IMR-90 (cell line): ENCODE results near the gene XCL1. TPM values are rescaled to one million over a fixed set of nuclear protein-coding genes. Genes with fewer than 3 reads are reported as not detected.

Source experiments
- ATAC-seq: fragments of 200-7000 bp; cut with Tn5 transposase; 2 replicates; pipeline ENCODE4 v1.9.1; 2020; ENCODE audit warnings: low read depth, mild to moderate bottlenecking, moderate library complexity
- BruUV-seq: library from RNA; stranded (reverse); fragments of 400-500 nt; replicated peaks from 2 replicates; lab custom pipeline; 2021; lab: Mats Ljungman, UMichigan
- CTCF ChIA-PET: fragments of 300-600 bp; formaldehyde crosslinking; extraction: SDS; loops from one replicate; lab custom pipeline; 2021; ENCODE audit warnings: antibody characterized with exemption; lab: Yijun Ruan, JAX
- POLR2A ChIA-PET: fragments of 300-600 bp; sonication (Branson Sonifier 250); formaldehyde crosslinking; loops from one replicate; lab custom pipeline; 2022; ENCODE audit warnings: antibody characterized with exemption; ENCODE audit not compliant: unreplicated experiment; lab: Charles Lee
- DNase-seq: peaks from one replicate; pipeline ENCODE4 v3.0.0; 2013
- H2AFZ ChIP-seq: replicated peaks from 2 replicates; pipeline ENCODE3; 2013; ENCODE audit warnings: low read length, mild to moderate bottlenecking; ENCODE audit not compliant: poor library complexity
- H2AK5ac ChIP-seq: 2 replicates; pipeline ENCODE4 v1.6.1; 2013; ENCODE audit warnings: low read depth, low read length, inconsistent platforms
- H2AK9ac ChIP-seq: replicated peaks from 2 replicates; pipeline ENCODE3; 2013; ENCODE audit warnings: mild to moderate bottlenecking, low read depth, low read length, moderate library complexity; ENCODE audit not compliant: poor library complexity
- H2BK120ac ChIP-seq: 2 replicates; pipeline ENCODE4 v1.6.1; 2013; ENCODE audit warnings: low read depth, low read length, inconsistent platforms
- H2BK15ac ChIP-seq: 3 replicates; pipeline ENCODE4 v1.6.1; 2013; ENCODE audit warnings: low read depth, low read length, inconsistent platforms
- H2BK20ac ChIP-seq: 2 replicates; pipeline ENCODE4 v1.6.1; 2013; ENCODE audit warnings: low read depth, mild to moderate bottlenecking, inconsistent platforms, low read length, moderate library complexity
- H2BK5ac ChIP-seq: 2 replicates; pipeline ENCODE4 v1.6.1; 2013; ENCODE audit warnings: mild to moderate bottlenecking, low read depth, low read length, inconsistent platforms; ENCODE audit not compliant: poor library complexity, severe bottlenecking
- H3K14ac ChIP-seq: replicated peaks from 2 replicates; pipeline ENCODE4 v1.6.1; 2013; ENCODE audit warnings: low read depth, low read length, inconsistent platforms
- H3K18ac ChIP-seq: 2 replicates; pipeline ENCODE4 v1.6.1; 2013; ENCODE audit warnings: low read depth, low read length, control low read depth
- H3K23ac ChIP-seq: 2 replicates; pipeline ENCODE4 v1.6.1; 2013; ENCODE audit warnings: low read depth, low read length, inconsistent platforms
- H3K27ac ChIP-seq: 2 replicates; pipeline ENCODE4 v1.5.1; 2013; ENCODE audit warnings: mild to moderate bottlenecking, control low read depth, low read length; ENCODE audit not compliant: insufficient read depth
- H3K27me3 ChIP-seq: 2 replicates; pipeline ENCODE4 v1.6.1; 2013; ENCODE audit warnings: low read length; ENCODE audit not compliant: control insufficient read depth, insufficient read depth
- H3K36me3 ChIP-seq: 2 replicates; pipeline ENCODE4 v1.6.1; 2013; ENCODE audit warnings: low read length, mixed read lengths; ENCODE audit not compliant: control insufficient read depth, insufficient read depth
- H3K4ac ChIP-seq: 2 replicates; pipeline ENCODE4 v1.6.1; 2013; ENCODE audit warnings: low read depth, low read length, inconsistent platforms
- H3K4me1 ChIP-seq: 2 replicates; pipeline ENCODE4 v1.6.1; 2013; ENCODE audit warnings: low read length, mixed read lengths; ENCODE audit not compliant: control insufficient read depth, insufficient read depth
- H3K4me2 ChIP-seq: 2 replicates; pipeline ENCODE4 v1.6.1; 2013; ENCODE audit warnings: low read depth, mild to moderate bottlenecking, control low read depth, low read length, moderate library complexity
- H3K4me3 ChIP-seq: 2 replicates; pipeline ENCODE4 v1.5.1; 2013; ENCODE audit warnings: low read depth, mild to moderate bottlenecking, control low read depth, low read length, moderate library complexity; ENCODE audit not compliant: insufficient read depth
- H3K56ac ChIP-seq: 2 replicates; pipeline ENCODE4 v1.6.1; 2013; ENCODE audit warnings: low read length, inconsistent platforms; ENCODE audit not compliant: insufficient read depth; ENCODE audit errors: extremely low read depth
- H3K79me1 ChIP-seq, 2 experiments: 2 replicates each; pipeline ENCODE4 v1.6.1; 2013; ENCODE audit warnings: low read length in 2 of 2, inconsistent platforms in 1 of 2, low read depth in 1 of 2
- H3K9ac ChIP-seq: 2 replicates; pipeline ENCODE4 v1.6.1; 2013; ENCODE audit warnings: low read depth, low read length, control low read depth
- H3K9me1 ChIP-seq: 2 replicates; pipeline ENCODE4 v1.6.1; 2013; ENCODE audit warnings: low read length, inconsistent platforms; ENCODE audit not compliant: insufficient read depth
- H3K9me3 ChIP-seq: 2 replicates; pipeline ENCODE4 v1.6.1; 2013; ENCODE audit warnings: low read length; ENCODE audit not compliant: control insufficient read depth, insufficient read depth
- H4K20me1 ChIP-seq: 2 replicates; pipeline ENCODE4 v1.6.1; 2013; ENCODE audit warnings: low read length, inconsistent platforms; ENCODE audit not compliant: insufficient read depth
- H4K5ac ChIP-seq: 2 replicates; pipeline ENCODE4 v1.6.1; 2013; ENCODE audit warnings: mild to moderate bottlenecking, low read depth, low read length, control low read depth
- H4K8ac ChIP-seq, 2 experiments: 2 replicates each; pipeline ENCODE4 v1.6.1; 2013; ENCODE audit warnings: low read depth in 2 of 2, low read length in 2 of 2, control low read depth in 1 of 2, inconsistent platforms in 1 of 2
- H4K91ac ChIP-seq: 2 replicates; pipeline ENCODE4 v1.6.1; 2013; ENCODE audit warnings: low read depth, low read length, inconsistent platforms; ENCODE audit not compliant: insufficient read depth
- BHLHE40 ChIP-seq: fragments of 150-350 bp; IDR thresholded peaks from 2 replicates; pipeline ENCODE4 v1.6.1; 2016; ENCODE audit warnings: mild to moderate bottlenecking, low read depth, low read length
- CEBPB ChIP-seq: IDR thresholded peaks from 2 replicates; pipeline ENCODE4 v1.6.1; 2012; ENCODE audit warnings: low read depth, low read length, improper control_type of control experiment
- ELK1 ChIP-seq: fragments of 150-350 bp; IDR thresholded peaks from 2 replicates; pipeline ENCODE4 v1.6.1; 2016; ENCODE audit warnings: low read depth, mild to moderate bottlenecking, low read length, moderate library complexity, borderline replicate concordance
- FOS ChIP-seq: fragments of 150-350 bp; IDR thresholded peaks from 2 replicates; pipeline ENCODE4 v1.6.1; 2016; ENCODE audit warnings: low read depth, low read length
- MAFK ChIP-seq: IDR thresholded peaks from 2 replicates; pipeline ENCODE4 v1.6.1; 2012; ENCODE audit warnings: low read depth, low read length, improper control_type of control experiment
- MAZ ChIP-seq: IDR thresholded peaks from 2 replicates; pipeline ENCODE4 v1.6.1; 2012; ENCODE audit warnings: low read depth, mild to moderate bottlenecking, low read length, improper control_type of control experiment, moderate library complexity, borderline replicate concordance
- MXI1 ChIP-seq: IDR thresholded peaks from 2 replicates; pipeline ENCODE4 v1.6.1; 2012; ENCODE audit warnings: low read depth, mild to moderate bottlenecking, low read length, moderate library complexity, borderline replicate concordance
- NFE2L2 ChIP-seq: fragments of 150-350 bp; IDR thresholded peaks from 2 replicates; pipeline ENCODE4 v1.6.1; 2016; ENCODE audit warnings: low read depth, mild to moderate bottlenecking, low read length
- POLR2A ChIP-seq: IDR thresholded peaks from 2 replicates; pipeline ENCODE4 v1.6.1; 2012; ENCODE audit warnings: mild to moderate bottlenecking, low read depth, low read length
- RAD21 ChIP-seq: IDR thresholded peaks from 2 replicates; pipeline ENCODE4 v1.6.1; 2012; ENCODE audit warnings: low read length, improper control_type of control experiment
- RCOR1 ChIP-seq: IDR thresholded peaks from 2 replicates; pipeline ENCODE4 v1.6.1; 2012; ENCODE audit warnings: mild to moderate bottlenecking, low read length, improper control_type of control experiment; ENCODE audit not compliant: insufficient replicate concordance
- RFX5 ChIP-seq: IDR thresholded peaks from 2 replicates; pipeline ENCODE4 v1.8.0; 2012; ENCODE audit warnings: low read depth, mild to moderate bottlenecking, low read length, moderate library complexity
- SMC3 ChIP-seq: fragments of 150-350 bp; IDR thresholded peaks from 2 replicates; pipeline ENCODE4 v1.6.1; 2016; ENCODE audit warnings: low read depth, mild to moderate bottlenecking, antibody characterized with exemption, low read length, moderate library complexity
- USF2 ChIP-seq: fragments of 150-350 bp; IDR thresholded peaks from 2 replicates; pipeline ENCODE4 v1.6.1; 2017; ENCODE audit warnings: mild to moderate bottlenecking, antibody characterized with exemption, low read length, low read depth
- WGBS, 2 experiments: methylation state at CpG; one replicate each; pipeline versions ENCODE4 v1.1.5 to v1.1.7; 2013; ENCODE audit warnings: missing lambda C conversion rate in 2 of 2; ENCODE audit not compliant: insufficient read length in 1 of 2; ENCODE audit errors: extremely low coverage in 2 of 2; 5-methylcytosine and 5-hydroxymethylcytosine counted together
- dilution Hi-C: fragments of 300-500 bp; cut with HindIII; formaldehyde crosslinking; loops from one replicate; pipeline ENCODE4 v1.14.3; 2018; ENCODE audit warnings: low sequenced_read_pairs; ENCODE audit not compliant: unreplicated experiment
- in situ Hi-C: fragments of 300-500 bp; cut with MboI; formaldehyde crosslinking; loops from 3 replicates; pipeline ENCODE4 v1.14.3; 2019; ENCODE audit warnings: low sequenced_read_pairs, inconsistent platforms, mixed read lengths
- intact Hi-C: fragments of 100-400 bp; cut with micrococcal nuclease; formaldehyde crosslinking; loops from 2 replicates; pipeline ENCODE4 v1.10.0; 2022
- polyA plus RNA-seq, 3 experiments: library from polyadenylated mRNA; depleted of rRNA; stranded (reverse); fragments of >200 nt; gene quantifications; 2 replicates each; pipeline ENCODE4 v1.2.3, GENCODE V29; 2012; ENCODE audit warnings: low replicate concordance in 1 of 3
- total RNA-seq: library from RNA; depleted of rRNA; stranded (reverse); fragments of >200 nt; gene quantifications from 2 replicates; pipeline ENCODE4 v1.2.3, GENCODE V29; 2012
- TF ChIP-seq, protein P1 (sequence below): conservative IDR thresholded peaks from 2 replicates; pipeline ENCODE4 v1.5.1; 2012; ENCODE audit warnings: mild to moderate bottlenecking, low read depth, low read length, improper control_type of control experiment

Gene XCL1
- total and polyA plus RNA-seq, 2 of the 4 experiments (the other 2 are of a cell fraction), result not detected

GRCh38 chr1:168553680-168554553 lies 22.5 kb upstream of the XCL1 start:
- Histone ChIP-seq H3K4ac (no peak overlapping the region), H3K27me3 (no peaks in the 10 kb centered on the region), H3K4me3 (no peak overlapping the region), H3K23ac (no peak overlapping the region), H2BK120ac (no peak overlapping the region), H3K4me2 (no peak overlapping the region), H3K79me1 (no peaks in the 10 kb centered on the region), H2AFZ (no peak overlapping the region), H2BK5ac (no peak overlapping the region), H3K9ac (no peak overlapping the region), H4K20me1 (no peaks in the 10 kb centered on the region), H2AK5ac (no peak overlapping the region), H2BK15ac (no peak overlapping the region), H3K14ac (no peak overlapping the region), H3K9me3 (no peaks in the 10 kb centered on the region), H4K8ac (no peak overlapping the region), H3K56ac (no peak overlapping the region), H4K5ac (no peak overlapping the region), H3K27ac (no peak overlapping the region), H3K18ac (no peak overlapping the region), H3K9me1 (no peaks in the 10 kb centered on the region), H3K36me3 (no peaks in the 10 kb centered on the region), H2BK20ac (no peak overlapping the region), H2AK9ac (no peak overlapping the region), H3K4me1 (no peaks in the 10 kb centered on the region), H4K91ac (no peak overlapping the region)
- intact Hi-C loops (no loop called here), in situ Hi-C loops (no loop called here), dilution Hi-C loops (no loop called here)
- BruUV-seq, result no TSS peak
- no peak for ATAC-seq
- no peak for DNase-seq
- 60% methylated on average over 1 of the region's 5 CpGs; no CpG with 5 or more reads in 1 of the 2 experiments for WGBS, 2 experiments
- ChIA-PET CTCF (no interaction called here), POLR2A (no interaction called here)
- TF ChIP-seq, protein P1, sequence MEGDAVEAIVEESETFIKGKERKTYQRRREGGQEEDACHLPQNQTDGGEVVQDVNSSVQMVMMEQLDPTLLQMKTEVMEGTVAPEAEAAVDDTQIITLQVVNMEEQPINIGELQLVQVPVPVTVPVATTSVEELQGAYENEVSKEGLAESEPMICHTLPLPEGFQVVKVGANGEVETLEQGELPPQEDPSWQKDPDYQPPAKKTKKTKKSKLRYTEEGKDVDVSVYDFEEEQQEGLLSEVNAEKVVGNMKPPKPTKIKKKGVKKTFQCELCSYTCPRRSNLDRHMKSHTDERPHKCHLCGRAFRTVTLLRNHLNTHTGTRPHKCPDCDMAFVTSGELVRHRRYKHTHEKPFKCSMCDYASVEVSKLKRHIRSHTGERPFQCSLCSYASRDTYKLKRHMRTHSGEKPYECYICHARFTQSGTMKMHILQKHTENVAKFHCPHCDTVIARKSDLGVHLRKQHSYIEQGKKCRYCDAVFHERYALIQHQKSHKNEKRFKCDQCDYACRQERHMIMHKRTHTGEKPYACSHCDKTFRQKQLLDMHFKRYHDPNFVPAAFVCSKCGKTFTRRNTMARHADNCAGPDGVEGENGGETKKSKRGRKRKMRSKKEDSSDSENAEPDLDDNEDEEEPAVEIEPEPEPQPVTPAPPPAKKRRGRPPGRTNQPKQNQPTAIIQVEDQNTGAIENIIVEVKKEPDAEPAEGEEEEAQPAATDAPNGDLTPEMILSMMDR, result no peak
- TF ChIP-seq CEBPB (no peak), ELK1 (no peak), MAZ (no peak), BHLHE40 (no peak), MAFK (no peak), USF2 (no peak), SMC3 (no peak), NFE2L2 (no peak), RCOR1 (no peak), MXI1 (no peak), FOS (no peak), RFX5 (no peak), POLR2A (no peak), RAD21 (no peak)
